Glutamatergic neuron (in vitro differentiated cells): ENCODE results near the gene USP40. TPM values are rescaled to one million over a fixed set of nuclear protein-coding genes. Genes with fewer than 3 reads are reported as not detected.

Source experiments
- DNase-seq: peaks from one replicate; pipeline ENCODE4 v3.0.0; 2022
- H3K27ac Mint-ChIP-seq: one replicate; pipeline ENCODE4 v1.8.0; 2020; ENCODE audit warnings: mild to moderate bottlenecking, mixed read lengths, inconsistent platforms; ENCODE audit not compliant: unreplicated experiment
- H3K27me3 Mint-ChIP-seq: one replicate; pipeline ENCODE4 v1.8.0; 2020; ENCODE audit warnings: mild to moderate bottlenecking, moderate library complexity, mixed read lengths, inconsistent platforms; ENCODE audit not compliant: unreplicated experiment
- H3K36me3 Mint-ChIP-seq: one replicate; pipeline ENCODE4 v1.8.0; 2020; ENCODE audit warnings: mild to moderate bottlenecking, mixed read lengths, inconsistent platforms; ENCODE audit not compliant: unreplicated experiment
- H3K4me1 Mint-ChIP-seq: one replicate; pipeline ENCODE4 v1.8.0; 2020; ENCODE audit warnings: mild to moderate bottlenecking, low read depth, mixed read lengths, inconsistent platforms; ENCODE audit not compliant: unreplicated experiment
- H3K4me3 Mint-ChIP-seq: one replicate; pipeline ENCODE4 v1.8.0; 2020; ENCODE audit warnings: mild to moderate bottlenecking, mixed read lengths, inconsistent platforms; ENCODE audit not compliant: unreplicated experiment
- H3K9me3 Mint-ChIP-seq: one replicate; pipeline ENCODE4 v1.8.0; 2020; ENCODE audit warnings: mild to moderate bottlenecking, moderate library complexity, mixed read lengths, inconsistent platforms; ENCODE audit not compliant: unreplicated experiment
- total RNA-seq: library from RNA; stranded (reverse); fragmentation: NEBNext Ultra II Directional; extraction: Animal tissue kit (Norgen Biotek cat#: 25700); gene quantifications from one replicate; pipeline ENCODE4 v1.2.1, GENCODE V29; 2021; ENCODE audit not compliant: unreplicated experiment
- TF ChIP-seq, protein P1 (sequence below): fragments of 200-600 bp; sonication (generic); IDR thresholded peaks from one replicate; pipeline ENCODE4 v1.5.0; 2021; ENCODE audit not compliant: partially characterized antibody, unreplicated experiment

USP40 gene
- total RNA-seq, 1 donor from 2014 or later, result 21.8 TPM

GRCh38 chr2:233490831-233491230, 75.8 kb downstream of the USP40 start:
- TF ChIP-seq, protein P1, sequence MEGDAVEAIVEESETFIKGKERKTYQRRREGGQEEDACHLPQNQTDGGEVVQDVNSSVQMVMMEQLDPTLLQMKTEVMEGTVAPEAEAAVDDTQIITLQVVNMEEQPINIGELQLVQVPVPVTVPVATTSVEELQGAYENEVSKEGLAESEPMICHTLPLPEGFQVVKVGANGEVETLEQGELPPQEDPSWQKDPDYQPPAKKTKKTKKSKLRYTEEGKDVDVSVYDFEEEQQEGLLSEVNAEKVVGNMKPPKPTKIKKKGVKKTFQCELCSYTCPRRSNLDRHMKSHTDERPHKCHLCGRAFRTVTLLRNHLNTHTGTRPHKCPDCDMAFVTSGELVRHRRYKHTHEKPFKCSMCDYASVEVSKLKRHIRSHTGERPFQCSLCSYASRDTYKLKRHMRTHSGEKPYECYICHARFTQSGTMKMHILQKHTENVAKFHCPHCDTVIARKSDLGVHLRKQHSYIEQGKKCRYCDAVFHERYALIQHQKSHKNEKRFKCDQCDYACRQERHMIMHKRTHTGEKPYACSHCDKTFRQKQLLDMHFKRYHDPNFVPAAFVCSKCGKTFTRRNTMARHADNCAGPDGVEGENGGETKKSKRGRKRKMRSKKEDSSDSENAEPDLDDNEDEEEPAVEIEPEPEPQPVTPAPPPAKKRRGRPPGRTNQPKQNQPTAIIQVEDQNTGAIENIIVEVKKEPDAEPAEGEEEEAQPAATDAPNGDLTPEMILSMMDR, result no peak
- no peak for DNase-seq
- Mint-ChIP-seq H3K36me3 (no peaks in the 10 kb centered on the region), H3K27ac (no peak overlapping the region), H3K27me3 (no peaks in the 10 kb centered on the region), H3K9me3 (no peaks in the 10 kb centered on the region), H3K4me1 (peaks cover 8% of the 10 kb centered on the region), H3K4me3 (no peak overlapping the region)

GRCh38 chr2:233489666-233490065, 76.9 kb downstream of the USP40 start:
- no peaks in the 10 kb centered on the region for H3K36me3 Mint-ChIP-seq
- peaks cover 8% of the 10 kb centered on the region for H3K4me1 Mint-ChIP-seq
- no peaks in the 10 kb centered on the region for H3K9me3 Mint-ChIP-seq
- no peak overlapping the region for H3K4me3 Mint-ChIP-seq
- no peaks in the 10 kb centered on the region for H3K27me3 Mint-ChIP-seq
- DNase-seq, result no peak
- TF ChIP-seq, protein P1, result no peak
- no peak overlapping the region for H3K27ac Mint-ChIP-seq

DNA sequence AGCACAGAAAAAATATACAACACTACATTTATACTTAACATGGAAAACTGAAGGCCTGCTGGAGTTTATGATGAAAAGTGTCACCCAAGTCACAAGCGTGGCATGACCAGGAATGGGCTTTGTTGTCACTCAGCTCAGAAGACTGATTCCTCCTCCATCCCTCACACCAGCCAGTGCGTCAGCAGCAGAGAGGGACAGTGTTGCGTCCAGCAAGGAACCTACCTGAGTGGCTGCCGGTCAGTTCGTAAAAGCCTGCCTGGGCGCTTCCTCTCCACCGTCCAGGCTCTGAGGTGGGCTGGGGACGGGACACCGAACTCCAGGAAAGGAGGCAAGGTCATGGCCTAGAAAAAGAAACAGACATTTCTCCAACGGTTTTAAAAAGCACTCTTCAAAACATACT, 77.4 kb downstream of the USP40 start:
- TF ChIP-seq, protein P1, result no peak
- peaks cover 8% of the 10 kb centered on the region for H3K4me1 Mint-ChIP-seq

DNA sequence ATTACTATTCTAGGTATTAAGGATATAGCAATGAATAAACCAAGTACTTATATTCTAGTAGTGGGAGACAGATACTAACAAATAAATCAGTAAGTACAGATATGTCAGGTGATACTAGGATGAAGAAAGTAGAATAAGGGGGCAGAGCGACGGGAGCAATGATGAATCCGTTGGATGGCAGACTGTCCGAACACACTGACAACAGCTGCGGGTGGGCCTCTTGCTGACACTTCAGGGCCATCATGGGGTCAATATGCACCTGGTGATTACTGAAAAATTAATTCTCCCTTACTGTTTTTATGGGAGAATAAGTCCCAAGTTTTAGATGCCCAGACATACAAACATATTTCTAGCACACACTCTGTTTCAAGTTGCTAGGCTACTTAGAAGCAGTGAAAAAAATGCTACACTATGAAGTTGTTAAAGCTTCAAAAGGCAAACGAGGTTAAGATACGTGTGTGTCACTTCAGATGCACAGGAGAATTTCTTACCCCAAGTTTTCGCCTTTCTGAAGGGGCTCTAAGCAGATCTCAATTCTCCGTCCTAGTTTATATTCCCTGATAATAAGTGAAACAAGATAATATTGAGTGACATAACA, 78.7 kb downstream of the USP40 start:
- H3K9me3 Mint-ChIP-seq, result no peaks in the 10 kb centered on the region
- H3K4me1 Mint-ChIP-seq, result peaks cover 6% of the 10 kb centered on the region
- TF ChIP-seq, protein P1, result no peak
- H3K36me3 Mint-ChIP-seq, result peaks cover 8% of the 10 kb centered on the region
- no peak overlapping the region for H3K27ac Mint-ChIP-seq
- H3K27me3 Mint-ChIP-seq, result no peaks in the 10 kb centered on the region
- no peak for DNase-seq
- H3K4me3 Mint-ChIP-seq, result no peak overlapping the region

More for the DNA sequence above, 77.4 kb downstream of the USP40 start:
- Mint-ChIP-seq H3K27me3 (no peaks in the 10 kb centered on the region), H3K27ac (no peak overlapping the region), H3K4me3 (no peak overlapping the region), H3K9me3 (no peaks in the 10 kb centered on the region), H3K36me3 (no peaks in the 10 kb centered on the region)
- no peak for DNase-seq

DNA sequence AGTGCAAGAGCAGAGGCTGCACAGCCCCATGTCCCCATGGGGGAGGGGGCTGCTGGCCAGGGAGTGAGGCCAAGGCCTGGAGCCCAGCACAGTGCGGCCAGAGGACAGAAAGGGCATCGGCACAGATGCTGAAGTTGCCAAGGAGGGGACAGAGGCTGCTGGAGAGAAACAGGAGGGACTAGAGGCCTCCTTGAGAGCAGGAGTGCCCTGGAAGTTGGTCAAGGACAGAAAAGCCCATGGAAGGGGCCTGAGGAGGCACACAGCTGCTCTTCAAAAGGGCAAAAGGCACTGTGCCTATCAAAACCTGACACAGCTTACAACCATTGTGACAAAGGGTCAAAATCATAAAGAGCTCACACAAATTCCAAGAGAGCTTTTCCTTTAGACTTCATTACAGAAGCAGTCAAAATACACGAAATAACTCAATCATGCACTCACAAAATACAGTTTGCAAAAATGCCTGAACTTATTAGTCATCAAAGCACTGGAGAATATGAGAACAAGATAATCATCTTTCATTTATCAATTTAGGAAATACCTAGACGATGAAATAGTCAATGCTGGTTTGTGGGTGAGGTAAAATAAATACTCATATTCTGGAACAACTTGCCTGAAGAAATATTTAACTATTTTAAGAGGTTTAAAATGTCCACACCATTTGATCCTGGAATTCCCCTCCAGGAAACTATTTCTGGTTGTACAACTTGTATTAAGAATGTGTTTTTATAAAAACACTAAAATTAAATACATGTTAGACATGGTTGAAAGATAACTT, 79.6 kb downstream of the USP40 start:
- H3K9me3 Mint-ChIP-seq, result no peaks in the 10 kb centered on the region
- no peak overlapping the region for H3K4me3 Mint-ChIP-seq
- H3K27ac Mint-ChIP-seq, result no peak overlapping the region
- H3K4me1 Mint-ChIP-seq, result peaks cover 6% of the 10 kb centered on the region
- TF ChIP-seq, protein P1, result no peak
- H3K36me3 Mint-ChIP-seq, result peaks cover 10% of the 10 kb centered on the region
- H3K27me3 Mint-ChIP-seq, result peaks cover 3% of the 10 kb centered on the region
- no peak for DNase-seq
